Posterior vena cava (tissue), 2 donors: ENCODE data around the gene SEMA4C. TPM values are rescaled to one million over a fixed set of nuclear protein-coding genes. Genes with fewer than 3 reads are reported as not detected.

Experiments
- DNase-seq: peaks from one replicate; pipeline ENCODE4 v3.0.0-alpha.2; 2020; ENCODE audit warnings: low spot score
- intact Hi-C, 2 donors: fragments of 100-400 bp; cut with DNase I; formaldehyde crosslinking; loops; one replicate each; pipeline versions ENCODE4 v1.14.1 to v1.14.2; 2022 to 2023
- total RNA-seq, 2 donors: library from RNA; stranded (reverse); fragmentation: NEBNext Ultra II Directional; extraction: Animal tissue kit (Norgen Biotek cat#: 25700); gene quantifications; one replicate each; pipeline ENCODE4 v1.2.1, GENCODE V29; 2021
- donor health status: DM: yes; HTN: yes; CAD: no.
- donor health status: DM: yes; HTN: yes; CAD: no.

The SEMA4C gene
- total RNA-seq, 2 donors from 2014 or later: 35.0 to 41.6 TPM

- intact Hi-C loops: no loop called here
- DNase-seq: no peak
Observed at GRCh38 chr2:96885432-96886347, 15.8 kb upstream of the SEMA4C start.

- no peak for DNase-seq
- intact Hi-C loops: no loop called here
Observed at GRCh38 chr2:96884299-96885094, 14.6 kb upstream of the SEMA4C start.

GRCh38 chr2:96883306-96883705, 13.4 kb upstream of the SEMA4C start:
- no peak for DNase-seq
- intact Hi-C loops: no loop called here

GRCh38 chr2:96882906-96883305, 13.0 kb upstream of the SEMA4C start:
- no peak for DNase-seq
- intact Hi-C loops: no loop called here

GRCh38 chr2:96882230-96882629, 12.3 kb upstream of the SEMA4C start:
- DNase-seq: no peak
- intact Hi-C loops: no loop called here

- intact Hi-C loops: no loop called here
- DNase-seq: no peak
Observed at GRCh38 chr2:96881349-96882195, 11.7 kb upstream of the SEMA4C start.

GRCh38 chr2:96880891-96881273, 11.0 kb upstream of the SEMA4C start:
- DNase-seq: no peak
- intact Hi-C loops: no loop called here

- intact Hi-C loops: no loop called here
- no peak for DNase-seq
Observed at GRCh38 chr2:96879545-96880040, 9.7 kb upstream of the SEMA4C start.

- DNase-seq: no peak
- intact Hi-C loops: no loop called here
Observed at GRCh38 chr2:96878796-96879544, 9.1 kb upstream of the SEMA4C start.

GRCh38 chr2:96878171-96878570, 8.3 kb upstream of the SEMA4C start:
- intact Hi-C loops: no loop called here
- DNase-seq: no peak

GRCh38 chr2:96877631-96878092, 7.8 kb upstream of the SEMA4C start:
- intact Hi-C loops: no loop called here
- no peak for DNase-seq

GRCh38 chr2:96877042-96877451, 7.2 kb upstream of the SEMA4C start:
- no peak for DNase-seq
- intact Hi-C loops: no loop called here

GRCh38 chr2:96876269-96877041, 6.6 kb upstream of the SEMA4C start:
- DNase-seq: no peak
- intact Hi-C loops: no loop called here

- intact Hi-C loops: no loop called here
- DNase-seq: no peak
Observed at GRCh38 chr2:96875498-96876268, 5.8 kb upstream of the SEMA4C start.

- DNase-seq: no peak
- intact Hi-C loops: no loop called here
Observed at GRCh38 chr2:96874198-96874831, 4.4 kb upstream of the SEMA4C start.

- DNase-seq: no peak
- intact Hi-C loops: no loop called here
Observed at GRCh38 chr2:96873651-96874096, 3.8 kb upstream of the SEMA4C start.
